ENCODE data around the gene FGD6.

Gene FGD6

GRCh38 chr12:95191060-95191696, 26.1 kb downstream of the FGD6 start:
- Histone ChIP-seq H3K23ac (ENCODE audit: low read depth, low read length, poor library complexity) (no peak overlapping the region), H3K4ac (ENCODE audit: low read length) (no peak overlapping the region)

GRCh38 chr12:95187865-95188415, 29.3 kb downstream of the FGD6 start:
- Histone ChIP-seq H2BK120ac (ENCODE audit: low read depth, low read length) (no peak overlapping the region), H3K4me3 (ENCODE audit: low read length in 2 of 2) (no peak overlapping the region), H3K4ac (ENCODE audit: low read length) (no peak overlapping the region), H2AFZ (ENCODE audit: low read length) (no peak overlapping the region), H2BK5ac (ENCODE audit: low read length) (no peak overlapping the region), H2BK15ac (ENCODE audit: low read length) (no peak overlapping the region), H3K36me3 (replicated peaks in 1 of 2; ENCODE audit: control insufficient read depth in 2 of 2, insufficient read depth in 2 of 2, low read length in 2 of 2) (peaks cover 2 to 17% of the 10 kb centered on the region in 2 donors), H2AK5ac (ENCODE audit: low read depth, low read length) (no peak overlapping the region), H4K91ac (ENCODE audit: low read depth, low read length, poor library complexity) (no peak overlapping the region), H3K14ac (ENCODE audit: low read length) (no peak overlapping the region), H3K4me1 (ENCODE audit: control insufficient read depth in 2 of 2, insufficient read depth in 1 of 2, low read depth in 1 of 2, low read length in 2 of 2) (peaks cover 6 to 7% of the 10 kb centered on the region in 2 donors), H3K18ac (ENCODE audit: low read length) (no peak overlapping the region), H3K9ac (ENCODE audit: low read depth, low read length, poor library complexity) (no peak overlapping the region), H2BK12ac (ENCODE audit: low read length) (no peak overlapping the region), H3K27ac (replicated peaks; ENCODE audit: low read length) (no peak overlapping the region), H3K27me3 (ENCODE audit: control insufficient read depth in 3 of 3, insufficient read depth in 3 of 3, low read depth in 1 of 3, low read length in 3 of 3) (peaks cover 0 to 2% (median 0%) of the 10 kb centered on the region in 3 experiments), H3K4me2 (ENCODE audit: insufficient read depth, low read length, poor library complexity, severe bottlenecking) (no peak overlapping the region), H3K23ac (ENCODE audit: low read depth, low read length, poor library complexity) (no peak overlapping the region), H4K8ac (ENCODE audit: low read depth, low read length) (no peak overlapping the region), H3K9me3 (replicated peaks in 1 of 2; ENCODE audit: control insufficient read depth in 2 of 2, insufficient read depth in 1 of 2, low read depth in 1 of 2, low read length in 2 of 2) (no peaks in the 10 kb centered on the region), H3K79me1 (ENCODE audit: low read depth, low read length) (peaks cover 2% of the 10 kb centered on the region)
- whole genome bisulfite sequencing, 2 donors (ENCODE audit: extremely low coverage in 2 of 2, insufficient read length in 2 of 2, insufficient replicate concordance in 1 of 2): no CpG with 5 or more reads among the region's 5 CpGs
- no peak for DNase-seq (ENCODE audit: low spot score)

More at GRCh38 chr12:95191060-95191696, 26.1 kb downstream of the FGD6 start:
- H3K36me3 ChIP-seq (replicated peaks in 1 of 2; ENCODE audit: control insufficient read depth in 2 of 2, insufficient read depth in 2 of 2, low read length in 2 of 2): peaks cover 0 to 4% of the 10 kb centered on the region in 2 donors
- no peak overlapping the region for H3K14ac ChIP-seq (ENCODE audit: low read length)
- H2BK12ac ChIP-seq (ENCODE audit: low read length): no peak overlapping the region
- no peak overlapping the region for H4K91ac ChIP-seq (ENCODE audit: low read depth, low read length, poor library complexity)
- H3K4me2 ChIP-seq (ENCODE audit: insufficient read depth, low read length, poor library complexity, severe bottlenecking): no peak overlapping the region
- H3K79me1 ChIP-seq (ENCODE audit: low read depth, low read length): peaks cover 2% of the 10 kb centered on the region
- no peak overlapping the region for H3K27ac ChIP-seq (replicated peaks; ENCODE audit: low read length)
- no peak overlapping the region for H4K8ac ChIP-seq (ENCODE audit: low read depth, low read length)
- H3K18ac ChIP-seq (ENCODE audit: low read length): no peak overlapping the region
- no peak overlapping the region for H2AFZ ChIP-seq (ENCODE audit: low read length)
- no peak overlapping the region for H2BK5ac ChIP-seq (ENCODE audit: low read length)
- peaks cover 6% of the 10 kb centered on the region in 2 donors for H3K4me1 ChIP-seq (ENCODE audit: control insufficient read depth in 2 of 2, insufficient read depth in 1 of 2, low read depth in 1 of 2, low read length in 2 of 2)
- WGBS, 2 donors (ENCODE audit: extremely low coverage in 2 of 2, insufficient read length in 2 of 2, insufficient replicate concordance in 1 of 2): no CpG with 5 or more reads among the region's 1 CpG
- no peaks in the 10 kb centered on the region for H3K9me3 ChIP-seq (replicated peaks in 1 of 2; ENCODE audit: control insufficient read depth in 2 of 2, insufficient read depth in 1 of 2, low read depth in 1 of 2, low read length in 2 of 2)
- H2BK15ac ChIP-seq (ENCODE audit: low read length): no peak overlapping the region
- DNase-seq (ENCODE audit: low spot score): no peak
- no peak overlapping the region for H2BK120ac ChIP-seq (ENCODE audit: low read depth, low read length)
- H3K9ac ChIP-seq (ENCODE audit: low read depth, low read length, poor library complexity): no peak overlapping the region
- no peaks in the 10 kb centered on the region for H3K27me3 ChIP-seq (ENCODE audit: control insufficient read depth in 3 of 3, insufficient read depth in 3 of 3, low read depth in 1 of 3, low read length in 3 of 3)
- no peak overlapping the region for H3K4me3 ChIP-seq (ENCODE audit: low read length in 2 of 2)
- no peak overlapping the region for H2AK5ac ChIP-seq (ENCODE audit: low read depth, low read length)

DNA sequence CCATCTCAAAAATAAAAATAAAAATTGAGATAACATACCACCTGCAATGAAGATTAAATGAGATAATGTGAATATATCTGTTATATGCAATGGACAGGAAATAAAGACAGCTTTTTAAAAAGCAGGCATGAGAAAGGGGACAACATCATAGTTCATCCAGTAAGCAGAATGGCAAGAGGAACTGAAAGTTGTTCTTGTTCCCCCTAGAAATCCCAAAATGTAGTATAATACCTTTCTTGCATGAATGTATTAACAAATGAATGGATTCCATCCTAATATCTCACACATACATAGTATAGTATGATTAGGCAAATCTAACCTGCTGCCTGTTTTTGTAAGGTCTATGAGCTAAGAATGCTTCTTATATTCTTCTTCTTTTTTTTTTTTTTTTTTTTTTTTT, 31.4 kb downstream of the FGD6 start:
- H3K9ac ChIP-seq (ENCODE audit: low read depth, low read length, poor library complexity): no peak overlapping the region
- no peak for DNase-seq (ENCODE audit: low spot score)
- H2BK5ac ChIP-seq (ENCODE audit: low read length): no peak overlapping the region
- H3K79me1 ChIP-seq (ENCODE audit: low read depth, low read length): peaks cover 2% of the 10 kb centered on the region
- no peak overlapping the region for H3K4ac ChIP-seq (ENCODE audit: low read length)
- no peak overlapping the region for H2AK5ac ChIP-seq (ENCODE audit: low read depth, low read length)
- H3K14ac ChIP-seq (ENCODE audit: low read length): no peak overlapping the region
- peaks cover 6 to 7% of the 10 kb centered on the region in 2 donors for H3K4me1 ChIP-seq (ENCODE audit: control insufficient read depth in 2 of 2, insufficient read depth in 1 of 2, low read depth in 1 of 2, low read length in 2 of 2)
- H3K18ac ChIP-seq (ENCODE audit: low read length): no peak overlapping the region
- H3K4me2 ChIP-seq (ENCODE audit: insufficient read depth, low read length, poor library complexity, severe bottlenecking): no peak overlapping the region
- peaks cover 0 to 2% (median 0%) of the 10 kb centered on the region in 3 experiments for H3K27me3 ChIP-seq (ENCODE audit: control insufficient read depth in 3 of 3, insufficient read depth in 3 of 3, low read depth in 1 of 3, low read length in 3 of 3)
- no peak overlapping the region for H2BK12ac ChIP-seq (ENCODE audit: low read length)
- no peak overlapping the region for H4K91ac ChIP-seq (ENCODE audit: low read depth, low read length, poor library complexity)
- H3K4me3 ChIP-seq (ENCODE audit: low read length in 2 of 2): no peak overlapping the region
- no peak overlapping the region for H2BK120ac ChIP-seq (ENCODE audit: low read depth, low read length)
- H3K27ac ChIP-seq (replicated peaks; ENCODE audit: low read length): no peak overlapping the region
- H3K9me3 ChIP-seq (replicated peaks in 1 of 2; ENCODE audit: control insufficient read depth in 2 of 2, insufficient read depth in 1 of 2, low read depth in 1 of 2, low read length in 2 of 2): no peaks in the 10 kb centered on the region
- H3K23ac ChIP-seq (ENCODE audit: low read depth, low read length, poor library complexity): no peak overlapping the region
- no peak overlapping the region for H2BK15ac ChIP-seq (ENCODE audit: low read length)
- no peak overlapping the region for H2AFZ ChIP-seq (ENCODE audit: low read length)
- no peak overlapping the region for H4K8ac ChIP-seq (ENCODE audit: low read depth, low read length)
- peaks cover 2 to 17% of the 10 kb centered on the region in 2 donors for H3K36me3 ChIP-seq (replicated peaks in 1 of 2; ENCODE audit: control insufficient read depth in 2 of 2, insufficient read depth in 2 of 2, low read length in 2 of 2)

GRCh38 chr12:95185072-95185471, 32.2 kb downstream of the FGD6 start:
- Histone ChIP-seq H3K9me3 (replicated peaks in 1 of 2; ENCODE audit: control insufficient read depth in 2 of 2, insufficient read depth in 1 of 2, low read depth in 1 of 2, low read length in 2 of 2) (no peaks in the 10 kb centered on the region), H4K8ac (ENCODE audit: low read depth, low read length) (no peak overlapping the region), H3K79me1 (ENCODE audit: low read depth, low read length) (peaks cover 2% of the 10 kb centered on the region), H2AFZ (ENCODE audit: low read length) (no peak overlapping the region), H3K23ac (ENCODE audit: low read depth, low read length, poor library complexity) (no peak overlapping the region), H2AK5ac (ENCODE audit: low read depth, low read length) (no peak overlapping the region), H3K4me2 (ENCODE audit: insufficient read depth, low read length, poor library complexity, severe bottlenecking) (no peak overlapping the region), H3K27me3 (ENCODE audit: control insufficient read depth in 3 of 3, insufficient read depth in 3 of 3, low read depth in 1 of 3, low read length in 3 of 3) (peaks cover 0 to 2% (median 0%) of the 10 kb centered on the region in 3 experiments), H2BK120ac (ENCODE audit: low read depth, low read length) (no peak overlapping the region), H3K36me3 (replicated peaks in 1 of 2; ENCODE audit: control insufficient read depth in 2 of 2, insufficient read depth in 2 of 2, low read length in 2 of 2) (peaks cover 2 to 20% of the 10 kb centered on the region in 2 donors), H3K27ac (replicated peaks; ENCODE audit: low read length) (no peak overlapping the region), H3K9ac (ENCODE audit: low read depth, low read length, poor library complexity) (no peak overlapping the region), H2BK5ac (ENCODE audit: low read length) (no peak overlapping the region), H4K91ac (ENCODE audit: low read depth, low read length, poor library complexity) (no peak overlapping the region), H2BK12ac (ENCODE audit: low read length) (no peak overlapping the region), H3K14ac (ENCODE audit: low read length) (no peak overlapping the region), H3K4me3 (ENCODE audit: low read length in 2 of 2) (no peak overlapping the region), H3K4ac (ENCODE audit: low read length) (no peak overlapping the region), H3K18ac (ENCODE audit: low read length) (no peak overlapping the region), H2BK15ac (ENCODE audit: low read length) (no peak overlapping the region), H3K4me1 (ENCODE audit: control insufficient read depth in 2 of 2, insufficient read depth in 1 of 2, low read depth in 1 of 2, low read length in 2 of 2) (peaks cover 6 to 7% of the 10 kb centered on the region in 2 donors)
- no CpG with 5 or more reads among the region's 8 CpGs for WGBS, 2 donors (ENCODE audit: extremely low coverage in 2 of 2, insufficient read length in 2 of 2, insufficient replicate concordance in 1 of 2)
- DNase-seq (ENCODE audit: low spot score): no peak

Measured in neuronal stem cell (in vitro differentiated cells).